DOHH2 (cell line): ENCODE results near the gene SIAH1.

Experiments used
- CTCF ChIP-seq: fragments of 200-600 bp; sonication (generic); IDR thresholded peaks from one replicate; pipeline ENCODE4 v1.5.1; 2014; ENCODE audit warnings: antibody characterized with exemption, mild to moderate bottlenecking, low read depth, low read length; ENCODE audit not compliant: poor library complexity, severe bottlenecking
- EZH2phosphoT487 ChIP-seq: fragments of 200-600 bp; sonication (generic); IDR thresholded peaks from 2 replicates; pipeline ENCODE4 v1.6.1; 2017; ENCODE audit warnings: borderline replicate concordance, mild to moderate bottlenecking, antibody characterized with exemption, low read length, moderate library complexity, mixed read lengths

GRCh38 chr16:48420437-48420836, 35.2 kb upstream of the SIAH1 start:
- TF ChIP-seq CTCF, result no peak
- TF ChIP-seq EZH2phosphoT487, result no peak
